H1 (cell line): ENCODE measurements around the gene EVC2. TPM values are rescaled to one million over a fixed set of nuclear protein-coding genes. Genes with fewer than 3 reads are reported as not detected.

ENCODE experiments used
- CTCF ChIP-seq, 3 experiments: IDR thresholded peaks; 1 replicate in 2 of 3; 2 replicates in 1 of 3; pipeline versions ENCODE4 v1.5.1 to v1.6.1; 2011; ENCODE audit warnings: low read length in 3 of 3, mild to moderate bottlenecking in 3 of 3, inconsistent platforms in 2 of 3, low read depth in 1 of 3, moderate library complexity in 1 of 3; ENCODE audit not compliant: insufficient read depth in 1 of 3; ENCODE audit errors: control extremely low read depth in 1 of 3
- EP300 ChIP-seq, 2 experiments: IDR thresholded peaks; 1 replicate in 1 of 2; 2 replicates in 1 of 2; pipeline ENCODE4 v1.6.1; 2011 to 2012; ENCODE audit warnings: low read depth in 2 of 2, low read length in 2 of 2, mild to moderate bottlenecking in 2 of 2, borderline replicate concordance in 1 of 2, inconsistent platforms in 1 of 2, moderate library complexity in 1 of 2
- JUN ChIP-seq: IDR thresholded peaks from 2 replicates; pipeline ENCODE4 v1.6.1; 2011; ENCODE audit warnings: low read depth, mild to moderate bottlenecking, improper control_type of control experiment, low read length
- MAFK ChIP-seq: IDR thresholded peaks from 2 replicates; pipeline ENCODE4 v1.6.1; 2012; ENCODE audit warnings: low read depth, mild to moderate bottlenecking, improper control_type of control experiment, low read length
- polyA plus RNA-seq, 7 experiments: library from polyadenylated mRNA; depleted of rRNA in 3 of 7; stranded (reverse) in 5 of 7; unstranded in 2 of 7; fragments of >200 nt in 5 of 7; fragments of 200-250 nt in 2 of 7; gene quantifications; 1 replicate in 5 of 7; 2 replicates in 1 of 7; 4 replicates in 1 of 7; pipeline versions ENCODE4 v1.2.1 to v1.2.3, GENCODE V29; 2011 to 2013; ENCODE audit warnings: missing spikeins in 2 of 7, mixed read lengths in 2 of 7
- total RNA-seq: library from RNA; stranded (reverse); fragmentation: NEBNext Ultra II Directional; extraction: Animal tissue kit (Norgen Biotek cat#: 25700); gene quantifications from 2 replicates; pipeline ENCODE4 v1.2.1, GENCODE V29; 2021

The EVC2 gene
- total and polyA plus RNA-seq, 2 of the 8 experiments (the other 6 are each of a cell fraction or from before 2014, with no cell fraction given): 0.73 to 5.9 TPM

- TF ChIP-seq CTCF (IDR thresholded peaks at IDR 0.05; ENCODE audit: control extremely low read depth in 1 of 3, insufficient read depth in 1 of 3, low read depth in 1 of 3, low read length in 3 of 3) (no peak), MAFK (no peak), EP300 (IDR thresholded peaks at IDR 0.05; ENCODE audit: borderline replicate concordance in 1 of 2, low read depth in 2 of 2, low read length in 2 of 2) (no peak), JUN (no peak)
Observed at GRCh38 chr4:5756271-5756670, 47.9 kb upstream of the EVC2 start (continued).
